Stimulated activated CD8-positive, alpha-beta memory T cell treated with anti-CD3 and anti-CD28 coated beads, Interleukin-2, amount 100 ng/mL, for 48 hours (primary cell): ENCODE results near the gene MTHFSD.

ENCODE experiments used
- DNase-seq, 2 donors: peaks; one replicate each; pipeline ENCODE4 v3.0.0-alpha.2; 2020; ENCODE audit warnings: low read depth in 2 of 2

The MTHFSD gene

DNA sequence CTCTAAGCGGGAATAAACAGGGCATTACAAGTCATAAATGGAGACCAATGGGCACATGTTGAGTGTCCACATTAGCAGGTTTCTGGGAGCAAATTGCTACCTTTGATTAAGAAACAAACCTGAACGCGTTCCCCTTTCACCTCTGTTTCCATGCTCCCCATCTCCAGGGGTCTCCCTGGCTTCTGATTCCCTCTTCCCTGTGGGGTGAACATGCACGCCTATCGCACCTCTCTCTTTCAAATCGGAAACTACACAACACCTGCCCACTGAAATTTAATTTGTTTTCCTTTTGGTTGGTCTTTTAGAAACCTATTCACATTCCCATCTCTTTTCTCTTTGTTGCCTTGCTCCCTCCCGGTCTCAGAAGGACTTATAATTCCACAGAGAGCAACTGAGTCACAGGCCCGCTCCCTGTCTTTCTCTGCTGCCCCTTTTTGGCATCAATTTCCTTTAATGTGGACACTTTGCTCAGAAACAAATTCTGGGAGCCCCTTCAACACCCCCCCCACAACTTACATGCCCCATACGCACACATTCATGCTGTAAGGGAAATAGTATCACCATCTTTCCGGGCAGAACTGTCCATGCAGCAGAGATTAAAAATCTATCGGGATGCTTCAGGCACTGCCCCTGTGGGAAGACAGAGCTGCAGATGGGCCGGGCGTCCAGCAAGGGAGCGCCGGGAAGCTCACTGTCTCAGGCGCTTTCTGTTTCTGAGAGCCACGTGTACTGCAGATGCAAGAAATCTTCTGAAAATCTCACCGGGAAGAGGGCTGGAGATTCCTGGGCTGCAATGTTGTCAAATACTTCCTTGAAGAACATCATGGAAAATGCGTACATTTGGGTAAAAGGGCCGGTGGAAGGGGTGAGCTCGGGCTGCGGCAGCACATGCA is 51.9 kb downstream of the MTHFSD start:
- DNase-seq = no peak

GRCh38 chr16:86501989-86502855 is 52.8 kb downstream of the MTHFSD start:
- DNase-seq = no peak

DNA sequence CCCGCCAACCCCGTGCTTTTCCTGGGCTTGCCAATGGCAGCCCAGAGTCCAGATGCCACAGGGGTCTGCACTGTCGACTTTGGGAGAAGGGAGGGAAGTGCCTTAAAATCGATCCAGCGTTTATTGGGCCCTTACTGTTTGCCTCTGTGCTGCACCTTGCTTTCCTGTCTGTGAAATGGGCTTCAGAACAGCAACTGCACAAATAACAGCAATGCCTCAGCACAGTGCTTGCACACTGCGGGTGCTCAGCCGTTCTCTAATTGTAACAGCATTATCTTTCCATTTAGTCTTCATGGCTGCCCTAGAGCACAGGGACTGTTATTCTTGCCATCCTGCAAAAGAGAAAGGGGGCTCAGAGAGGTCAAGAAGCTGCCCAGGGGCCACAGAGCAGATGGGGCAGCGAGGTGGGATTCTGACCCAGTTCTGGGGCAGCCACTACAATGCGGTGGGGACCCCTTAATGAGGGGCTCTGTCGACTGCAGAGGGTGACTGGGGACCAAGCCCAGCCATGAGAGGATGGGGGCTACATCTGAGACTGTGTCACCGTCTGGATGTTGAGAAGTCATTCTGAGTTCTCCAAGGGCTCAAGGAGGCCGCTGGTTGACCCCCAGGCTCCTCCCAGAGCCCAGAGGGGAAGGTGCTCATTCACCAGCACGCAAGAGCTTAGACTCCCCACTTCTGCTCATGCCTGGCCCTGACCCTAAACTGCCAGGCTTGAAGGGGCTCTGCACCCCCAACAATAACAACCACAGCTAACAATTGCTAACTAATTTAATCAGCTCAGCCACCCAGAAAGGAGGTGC is 54.1 kb downstream of the MTHFSD start:
- DNase-seq = no peak

GRCh38 chr16:86499889-86500707 is 54.9 kb downstream of the MTHFSD start:
- DNase-seq = no peak

GRCh38 chr16:86499440-86499786 is 55.6 kb downstream of the MTHFSD start:
- DNase-seq = no peak

GRCh38 chr16:86498671-86499439 is 56.2 kb downstream of the MTHFSD start:
- no peak for DNase-seq

GRCh38 chr16:86498155-86498670 is 56.8 kb downstream of the MTHFSD start:
- DNase-seq = no peak

GRCh38 chr16:86497551-86498021 is 57.4 kb downstream of the MTHFSD start:
- no peak for DNase-seq

DNA sequence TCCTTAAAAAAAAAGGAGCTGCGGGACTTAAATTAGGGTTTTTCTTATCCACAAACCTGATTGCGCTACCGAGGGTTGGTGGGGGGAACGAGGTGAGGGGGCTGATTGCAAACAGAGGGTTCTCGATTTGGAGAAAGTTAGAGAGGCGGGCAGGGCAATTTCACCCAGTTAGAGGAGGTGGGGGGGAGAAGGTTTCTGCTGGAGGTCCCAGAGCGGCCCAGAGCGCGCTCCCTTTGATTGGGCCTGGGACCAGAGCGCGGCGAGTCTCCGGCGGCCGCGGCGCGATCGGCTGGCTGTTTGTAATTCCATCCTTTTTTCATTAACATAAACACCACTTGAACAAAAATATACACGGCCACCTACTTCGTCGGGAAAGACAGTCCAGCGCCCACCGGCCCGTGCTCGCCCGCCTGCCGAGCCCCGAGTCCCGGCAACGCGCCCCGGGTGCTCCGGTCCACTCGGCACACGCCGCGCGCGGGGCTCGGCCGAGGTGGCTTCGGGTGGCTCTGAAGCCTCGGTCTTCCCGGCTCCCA is 58.0 kb downstream of the MTHFSD start:
- DNase-seq = no peak

- no peak for DNase-seq
Measured at GRCh38 chr16:86496262-86496928, 58.6 kb downstream of the MTHFSD start.

DNA sequence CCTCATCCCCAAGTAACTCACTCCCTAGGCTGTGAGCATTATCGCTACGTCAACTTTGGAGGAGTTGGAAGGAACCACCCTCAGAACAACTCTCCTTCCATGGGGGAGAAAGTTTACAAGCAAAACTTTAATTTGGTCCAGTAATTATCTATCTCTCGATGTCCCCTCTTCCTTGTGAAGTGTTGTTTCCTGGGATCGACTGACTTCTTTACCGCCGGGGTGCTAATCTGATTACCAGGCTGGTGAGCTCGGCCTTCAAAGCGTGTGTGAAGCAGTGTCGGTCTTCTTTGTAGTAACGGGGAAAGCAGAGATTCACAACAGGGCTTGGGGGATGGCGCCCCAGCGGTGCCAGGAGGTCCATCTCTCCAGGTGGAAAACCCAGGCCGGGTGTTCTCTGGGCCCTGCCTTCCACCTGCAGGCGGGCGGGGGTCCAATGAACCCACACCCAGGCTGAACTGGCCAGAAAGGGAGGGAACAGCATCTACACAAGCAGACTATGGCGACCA is 59.2 kb downstream of the MTHFSD start:
- no peak for DNase-seq

DNA sequence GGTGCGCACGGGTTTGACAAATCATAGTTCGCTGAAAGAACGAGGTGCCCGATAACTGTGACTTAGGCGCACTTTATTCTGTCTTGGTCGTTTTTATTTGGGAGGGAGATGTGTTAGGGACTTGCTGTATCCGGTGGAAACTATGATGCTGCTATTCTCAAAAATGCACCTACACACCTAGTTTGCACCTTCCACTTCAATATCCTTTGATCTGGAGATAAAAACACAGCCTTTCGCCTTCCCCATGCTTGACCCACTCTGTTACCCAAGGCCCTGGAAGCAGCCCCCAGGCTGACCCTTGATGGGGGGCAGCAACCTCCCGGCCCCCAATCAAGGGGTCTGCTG is 59.7 kb downstream of the MTHFSD start:
- DNase-seq = no peak

- DNase-seq = no peak
Measured at GRCh38 chr16:86494565-86495356, 60.3 kb downstream of the MTHFSD start.

DNA sequence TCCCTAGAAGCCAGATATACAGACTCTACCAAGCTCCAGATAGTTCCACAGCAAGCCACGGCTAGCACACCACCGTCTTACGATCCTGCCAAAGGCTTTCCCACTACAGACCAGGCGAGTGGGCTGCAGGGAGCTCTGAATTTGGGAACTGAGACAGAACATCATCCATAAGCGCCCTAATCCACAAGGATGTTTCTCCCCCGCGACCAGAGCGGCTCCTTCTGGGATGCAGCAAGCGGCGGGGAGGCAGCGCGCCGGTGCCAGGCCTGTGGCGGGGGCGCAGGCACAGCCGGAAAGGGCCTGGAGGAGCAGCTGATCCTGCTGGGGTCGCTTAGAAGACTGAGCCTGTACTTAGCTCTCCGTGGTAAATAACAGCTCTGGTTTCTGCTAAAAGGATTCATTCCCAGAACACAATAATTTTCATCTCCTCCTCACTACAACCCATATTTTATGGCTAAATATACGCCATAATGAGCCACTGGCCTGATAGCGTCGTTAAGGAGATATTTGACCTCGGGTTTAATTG is 60.9 kb downstream of the MTHFSD start:
- no peak for DNase-seq

DNA sequence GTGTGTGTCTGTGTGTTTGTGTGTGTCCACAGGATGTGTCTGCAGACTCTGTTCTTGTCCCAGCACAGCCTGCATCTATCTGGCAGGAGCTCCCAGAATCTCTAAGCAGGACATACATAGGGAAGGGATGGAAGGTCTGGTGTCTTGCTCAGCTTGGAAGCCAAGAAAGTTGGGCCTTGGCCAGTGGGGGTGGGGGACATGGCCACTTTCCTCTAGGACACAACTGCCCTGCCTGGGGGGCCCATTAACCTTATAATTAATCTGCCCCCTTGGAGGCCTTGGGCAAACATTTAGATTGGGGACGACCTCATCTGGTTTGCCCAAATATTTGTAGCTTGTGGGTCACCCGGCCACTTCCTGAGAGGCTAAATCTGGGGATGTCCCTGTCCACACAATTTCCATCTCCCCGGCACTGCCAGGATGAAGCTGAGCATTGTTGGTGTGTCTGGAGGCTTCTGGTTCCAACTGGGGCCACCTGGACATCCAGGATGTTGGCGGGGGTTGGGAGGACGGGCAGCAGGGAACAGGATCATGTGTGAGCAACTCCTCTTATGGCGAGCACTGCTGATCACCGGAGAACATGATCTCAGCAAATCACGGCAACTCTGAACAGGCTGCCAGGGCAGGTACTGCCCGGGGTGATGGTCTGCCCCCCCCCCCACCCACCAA is 61.9 kb downstream of the MTHFSD start:
- DNase-seq = no peak

DNA sequence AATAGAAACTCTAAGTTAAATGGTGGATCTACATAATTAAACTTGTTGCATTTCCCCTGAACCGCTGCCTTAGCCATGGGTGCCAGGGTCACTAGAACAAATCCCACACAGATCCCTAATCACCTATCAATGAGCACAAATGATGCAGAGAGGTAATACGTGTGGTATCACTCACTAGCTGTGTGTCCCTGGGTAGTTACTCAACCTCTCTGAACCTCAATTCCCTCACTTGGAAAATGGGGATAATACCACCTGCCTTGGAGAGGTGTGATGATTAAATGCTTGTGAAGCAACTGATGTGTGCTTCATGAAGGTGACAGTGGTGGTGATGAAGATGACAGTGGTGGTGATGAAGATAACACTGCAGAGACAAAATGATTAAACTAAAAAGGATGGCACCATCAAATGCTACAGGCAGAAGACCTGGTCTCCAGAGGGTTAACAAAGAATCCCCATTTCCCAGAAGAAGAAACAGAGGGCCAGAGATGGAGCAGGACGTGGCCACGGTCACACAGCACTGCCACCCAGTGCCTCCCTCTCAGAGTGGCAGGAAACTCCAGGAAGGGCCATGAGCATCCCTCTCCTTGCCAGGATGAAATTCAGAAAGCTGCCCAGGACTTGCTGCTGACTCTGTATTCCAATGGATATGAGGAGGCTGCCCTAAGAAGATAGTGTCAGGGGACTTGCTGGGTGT is 62.6 kb downstream of the MTHFSD start:
- no peak for DNase-seq

DNA sequence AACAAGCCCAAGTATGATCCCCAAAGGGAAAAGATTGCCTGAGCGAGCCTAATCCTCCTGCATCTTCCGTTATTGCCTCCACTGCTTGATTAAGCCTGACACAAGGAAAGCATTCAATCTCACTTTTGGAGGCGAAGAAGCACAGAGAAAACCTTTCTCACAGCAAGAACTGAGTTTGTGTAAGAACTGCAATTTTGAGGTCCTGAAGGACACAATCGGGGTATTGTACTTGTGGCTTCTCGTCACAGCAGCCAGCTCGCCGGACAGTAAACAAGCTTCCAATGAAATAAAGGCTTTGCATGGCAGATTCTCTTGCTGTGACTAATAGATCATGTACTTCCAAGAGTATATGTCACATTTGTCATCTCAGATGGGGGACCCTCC is 63.4 kb downstream of the MTHFSD start:
- DNase-seq = no peak
